ENCODE results near the gene MAP4K2.

DNA sequence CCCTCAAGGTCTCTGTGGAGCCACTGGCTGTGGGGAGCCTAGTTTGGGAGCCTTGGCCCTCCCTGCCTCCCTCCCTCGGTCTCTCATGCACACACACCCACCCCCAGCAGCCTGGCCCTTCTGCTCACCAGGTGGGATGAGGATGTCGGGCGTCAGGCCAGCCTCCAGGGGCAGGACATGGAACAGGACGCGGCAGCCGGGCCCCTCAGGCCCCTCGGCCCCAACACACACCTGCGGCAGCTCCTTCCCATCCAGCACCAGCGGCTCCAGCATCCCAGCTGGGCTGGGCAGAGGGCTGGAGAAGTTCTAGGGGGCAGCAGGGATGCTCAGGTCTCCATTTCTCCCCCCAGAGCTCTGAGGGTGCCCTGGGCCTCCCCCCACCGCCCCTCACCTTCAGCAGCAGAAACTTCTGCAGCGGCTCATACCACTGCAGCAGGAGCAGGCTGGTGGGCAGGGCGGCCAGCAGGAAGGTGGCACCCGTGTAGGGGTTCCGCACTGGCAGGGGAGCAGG is 11.2 kb downstream of the MAP4K2 start:
- TF ChIP-seq, protein P1, sequence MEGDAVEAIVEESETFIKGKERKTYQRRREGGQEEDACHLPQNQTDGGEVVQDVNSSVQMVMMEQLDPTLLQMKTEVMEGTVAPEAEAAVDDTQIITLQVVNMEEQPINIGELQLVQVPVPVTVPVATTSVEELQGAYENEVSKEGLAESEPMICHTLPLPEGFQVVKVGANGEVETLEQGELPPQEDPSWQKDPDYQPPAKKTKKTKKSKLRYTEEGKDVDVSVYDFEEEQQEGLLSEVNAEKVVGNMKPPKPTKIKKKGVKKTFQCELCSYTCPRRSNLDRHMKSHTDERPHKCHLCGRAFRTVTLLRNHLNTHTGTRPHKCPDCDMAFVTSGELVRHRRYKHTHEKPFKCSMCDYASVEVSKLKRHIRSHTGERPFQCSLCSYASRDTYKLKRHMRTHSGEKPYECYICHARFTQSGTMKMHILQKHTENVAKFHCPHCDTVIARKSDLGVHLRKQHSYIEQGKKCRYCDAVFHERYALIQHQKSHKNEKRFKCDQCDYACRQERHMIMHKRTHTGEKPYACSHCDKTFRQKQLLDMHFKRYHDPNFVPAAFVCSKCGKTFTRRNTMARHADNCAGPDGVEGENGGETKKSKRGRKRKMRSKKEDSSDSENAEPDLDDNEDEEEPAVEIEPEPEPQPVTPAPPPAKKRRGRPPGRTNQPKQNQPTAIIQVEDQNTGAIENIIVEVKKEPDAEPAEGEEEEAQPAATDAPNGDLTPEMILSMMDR (IDR thresholded peaks at IDR 0.05) = no peak
- TF ChIP-seq POLR2A (IDR thresholded peaks at IDR 0.05) = no peak

All from stomach (tissue), 4 donors.